Sigmoid colon (tissue), 4 donors: Measurements from ENCODE around the gene KCNJ16.

Experiments used
- CTCF ChIP-seq, 4 experiments: fragments of 450-650 bp in 3 of 4; fragments of 200-600 bp in 1 of 4; IDR thresholded peaks; one replicate each; pipeline ENCODE4 v1.5.1; 2016 to 2019; ENCODE audit warnings: antibody characterized with exemption in 4 of 4, mild to moderate bottlenecking in 3 of 4, moderate library complexity in 2 of 4
- POLR2A ChIP-seq, 2 donors: fragments of 450-650 bp; IDR thresholded peaks; one replicate each; pipeline ENCODE4 v1.6.1; 2016; ENCODE audit warnings: antibody characterized with exemption in 2 of 2, mild to moderate bottlenecking in 2 of 2, moderate library complexity in 2 of 2
- POLR2AphosphoS5 ChIP-seq, 4 donors: sonication (generic); formaldehyde crosslinking; IDR thresholded peaks; one replicate each; pipeline ENCODE4 v1.6.1; 2017; ENCODE audit warnings: antibody characterized with exemption in 4 of 4

GRCh38 chr17:70130289-70130688 is 55.3 kb downstream of the KCNJ16 start:
- TF ChIP-seq POLR2AphosphoS5 (IDR thresholded peaks at IDR 0.05) (no peak), CTCF (IDR thresholded peaks at IDR 0.05) (no peak), POLR2A (IDR thresholded peaks at IDR 0.05) (no peak)
